ENCODE data around the gene EPAS1. TPM values are rescaled to one million over a fixed set of nuclear protein-coding genes. Genes with fewer than 3 reads are reported as not detected.

EPAS1 gene
- total and polyA plus RNA-seq, 2 of the 13 experiments (the other 11 are each of a cell fraction or from before 2014, with no cell fraction given): 47.1 to 182 TPM

DNA sequence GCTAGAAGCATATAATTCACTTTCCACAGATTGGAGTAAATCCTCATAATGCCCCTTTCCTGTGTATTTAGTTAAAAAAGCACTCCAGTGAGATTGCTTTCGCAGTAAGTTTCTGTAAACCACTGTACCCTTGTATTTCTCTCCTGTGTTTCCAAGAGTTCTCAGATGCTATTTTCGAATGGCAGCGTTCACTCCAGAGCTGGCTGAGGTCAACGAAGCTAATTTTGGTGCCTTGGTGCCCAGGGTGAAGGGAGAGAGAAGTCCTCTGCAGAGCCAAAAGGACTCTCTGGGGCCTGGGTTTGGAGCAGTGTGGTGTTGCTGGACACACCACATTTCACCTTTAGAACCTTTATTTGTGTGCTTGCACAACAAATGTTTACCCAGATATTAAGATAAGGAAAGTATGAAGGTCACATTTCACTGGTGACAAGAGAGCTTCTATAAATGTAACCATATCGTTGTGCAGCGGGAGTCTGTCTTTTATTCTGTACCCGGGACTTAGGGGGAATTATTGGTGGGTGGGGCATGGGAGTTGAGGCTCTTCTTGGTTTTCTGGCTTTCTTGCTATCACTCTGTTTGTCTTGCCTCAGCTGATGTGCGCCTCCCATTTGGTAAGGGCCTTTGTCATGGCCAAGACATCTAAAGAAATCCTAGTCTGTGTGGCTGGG, 9.9 kb downstream of the EPAS1 start (continued):
- TF ChIP-seq, protein P1, sequence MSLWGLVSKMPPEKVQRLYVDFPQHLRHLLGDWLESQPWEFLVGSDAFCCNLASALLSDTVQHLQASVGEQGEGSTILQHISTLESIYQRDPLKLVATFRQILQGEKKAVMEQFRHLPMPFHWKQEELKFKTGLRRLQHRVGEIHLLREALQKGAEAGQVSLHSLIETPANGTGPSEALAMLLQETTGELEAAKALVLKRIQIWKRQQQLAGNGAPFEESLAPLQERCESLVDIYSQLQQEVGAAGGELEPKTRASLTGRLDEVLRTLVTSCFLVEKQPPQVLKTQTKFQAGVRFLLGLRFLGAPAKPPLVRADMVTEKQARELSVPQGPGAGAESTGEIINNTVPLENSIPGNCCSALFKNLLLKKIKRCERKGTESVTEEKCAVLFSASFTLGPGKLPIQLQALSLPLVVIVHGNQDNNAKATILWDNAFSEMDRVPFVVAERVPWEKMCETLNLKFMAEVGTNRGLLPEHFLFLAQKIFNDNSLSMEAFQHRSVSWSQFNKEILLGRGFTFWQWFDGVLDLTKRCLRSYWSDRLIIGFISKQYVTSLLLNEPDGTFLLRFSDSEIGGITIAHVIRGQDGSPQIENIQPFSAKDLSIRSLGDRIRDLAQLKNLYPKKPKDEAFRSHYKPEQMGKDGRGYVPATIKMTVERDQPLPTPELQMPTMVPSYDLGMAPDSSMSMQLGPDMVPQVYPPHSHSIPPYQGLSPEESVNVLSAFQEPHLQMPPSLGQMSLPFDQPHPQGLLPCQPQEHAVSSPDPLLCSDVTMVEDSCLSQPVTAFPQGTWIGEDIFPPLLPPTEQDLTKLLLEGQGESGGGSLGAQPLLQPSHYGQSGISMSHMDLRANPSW (CRISPR knock-in tag; IDR thresholded peaks at IDR 0.05; ENCODE audit: borderline replicate concordance): peak; percentile 33; the same call in 1 of the 2 replicates
- peak; percentile 67; the same call in 1 of the 2 replicates for TF ChIP-seq ZMYM3 (CRISPR knock-in tag; IDR thresholded peaks at IDR 0.05)
- TF ChIP-seq KDM1A (CRISPR knock-in tag; IDR thresholded peaks at IDR 0.05): peak; percentile 55; the same call in 1 of the 2 replicates
- peak; percentile 92 for TF ChIP-seq FOXK1 (CRISPR knock-in tag; IDR thresholded peaks at IDR 0.05; ENCODE audit: borderline replicate concordance, low read depth)
- peak; percentile 95 for TF ChIP-seq AHDC1 (CRISPR knock-in tag; IDR thresholded peaks at IDR 0.05; ENCODE audit: borderline replicate concordance)
- peak; percentile 93 for TF ChIP-seq NFKBIZ (CRISPR knock-in tag; IDR thresholded peaks at IDR 0.05)
- TF ChIP-seq, protein P2, sequence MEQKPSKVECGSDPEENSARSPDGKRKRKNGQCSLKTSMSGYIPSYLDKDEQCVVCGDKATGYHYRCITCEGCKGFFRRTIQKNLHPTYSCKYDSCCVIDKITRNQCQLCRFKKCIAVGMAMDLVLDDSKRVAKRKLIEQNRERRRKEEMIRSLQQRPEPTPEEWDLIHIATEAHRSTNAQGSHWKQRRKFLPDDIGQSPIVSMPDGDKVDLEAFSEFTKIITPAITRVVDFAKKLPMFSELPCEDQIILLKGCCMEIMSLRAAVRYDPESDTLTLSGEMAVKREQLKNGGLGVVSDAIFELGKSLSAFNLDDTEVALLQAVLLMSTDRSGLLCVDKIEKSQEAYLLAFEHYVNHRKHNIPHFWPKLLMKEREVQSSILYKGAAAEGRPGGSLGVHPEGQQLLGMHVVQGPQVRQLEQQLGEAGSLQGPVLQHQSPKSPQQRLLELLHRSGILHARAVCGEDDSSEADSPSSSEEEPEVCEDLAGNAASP (CRISPR knock-in tag; IDR thresholded peaks at IDR 0.05; ENCODE audit: borderline replicate concordance): peak; percentile 87; the same call in 1 of the 2 replicates
- no peak for TF ChIP-seq ZBTB8A (CRISPR knock-in tag; IDR thresholded peaks at IDR 0.05; ENCODE audit: borderline replicate concordance, low read depth)
- TF ChIP-seq KDM2A (CRISPR knock-in tag; IDR thresholded peaks at IDR 0.05; ENCODE audit: borderline replicate concordance, low read depth): no peak
- no peak for TF ChIP-seq ZNF512 (CRISPR knock-in tag; IDR thresholded peaks at IDR 0.05)
- TF ChIP-seq EEA1 (CRISPR knock-in tag; IDR thresholded peaks at IDR 0.05; ENCODE audit: borderline replicate concordance): no peak
- peak; percentile 72; the same call in 1 of the 2 replicates for TF ChIP-seq ZNF501 (CRISPR knock-in tag; IDR thresholded peaks at IDR 0.05)
- TF ChIP-seq, protein P3, sequence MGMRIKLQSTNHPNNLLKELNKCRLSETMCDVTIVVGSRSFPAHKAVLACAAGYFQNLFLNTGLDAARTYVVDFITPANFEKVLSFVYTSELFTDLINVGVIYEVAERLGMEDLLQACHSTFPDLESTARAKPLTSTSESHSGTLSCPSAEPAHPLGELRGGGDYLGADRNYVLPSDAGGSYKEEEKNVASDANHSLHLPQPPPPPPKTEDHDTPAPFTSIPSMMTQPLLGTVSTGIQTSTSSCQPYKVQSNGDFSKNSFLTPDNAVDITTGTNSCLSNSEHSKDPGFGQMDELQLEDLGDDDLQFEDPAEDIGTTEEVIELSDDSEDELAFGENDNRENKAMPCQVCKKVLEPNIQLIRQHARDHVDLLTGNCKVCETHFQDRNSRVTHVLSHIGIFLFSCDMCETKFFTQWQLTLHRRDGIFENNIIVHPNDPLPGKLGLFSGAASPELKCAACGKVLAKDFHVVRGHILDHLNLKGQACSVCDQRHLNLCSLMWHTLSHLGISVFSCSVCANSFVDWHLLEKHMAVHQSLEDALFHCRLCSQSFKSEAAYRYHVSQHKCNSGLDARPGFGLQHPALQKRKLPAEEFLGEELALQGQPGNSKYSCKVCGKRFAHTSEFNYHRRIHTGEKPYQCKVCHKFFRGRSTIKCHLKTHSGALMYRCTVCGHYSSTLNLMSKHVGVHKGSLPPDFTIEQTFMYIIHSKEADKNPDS (CRISPR knock-in tag; IDR thresholded peaks at IDR 0.05): peak; percentile 99
